HG03521 (cell line): ENCODE data around the gene SMIM35.
"Not testable (repeated sequence)": the region's sequence is repeated elsewhere in the genome, so short reads cannot be mapped to it uniquely, and the experiment has no call there.

Experiments used
- ATAC-seq: cut with Tn5 transposase; IDR thresholded peaks from one replicate; pipeline ENCODE4 v1.9.1; 2021; ENCODE audit warnings: mild to moderate bottlenecking, moderate library complexity; ENCODE audit not compliant: unreplicated experiment

The SMIM35 gene

GRCh38 chr11:117992136-117992535 is 94.6 kb downstream of the SMIM35 start:
- ATAC-seq: no peak

DNA sequence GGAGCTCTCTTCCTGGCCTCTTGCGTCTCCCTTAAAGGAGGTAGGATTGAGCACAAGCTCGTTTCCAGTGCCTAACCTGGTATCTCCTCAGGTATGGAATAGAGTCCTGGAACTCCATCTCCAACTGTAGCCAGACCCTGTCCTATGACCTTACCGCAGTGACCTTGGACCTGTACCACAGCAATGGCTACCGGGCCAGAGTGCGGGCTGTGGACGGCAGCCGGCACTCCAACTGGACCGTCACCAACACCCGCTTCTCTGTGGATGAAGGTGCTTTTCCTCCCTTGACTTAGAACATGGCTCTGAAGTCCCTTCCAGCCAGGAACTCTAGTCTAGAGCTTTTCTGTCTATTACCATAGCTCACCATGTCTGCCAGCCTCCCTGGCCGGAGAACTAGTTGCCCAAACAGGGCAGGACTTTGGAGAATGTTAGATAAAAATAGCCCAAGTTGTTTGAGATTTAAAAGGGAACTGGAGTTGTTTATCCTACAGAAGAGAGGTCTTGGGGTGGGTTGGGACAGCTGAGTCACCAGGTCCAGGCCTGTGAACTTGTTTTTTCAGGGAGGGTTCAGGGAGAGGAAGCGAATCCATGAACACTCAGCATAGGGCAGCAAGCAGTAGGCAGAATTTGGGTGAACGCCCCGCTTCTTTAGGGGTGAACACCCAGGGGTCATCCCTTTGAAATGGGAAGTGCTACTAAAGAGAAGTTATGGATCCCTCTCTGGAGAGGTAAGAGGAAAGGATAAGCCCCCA is 97.2 kb downstream of the SMIM35 start:
- ATAC-seq: no peak

DNA sequence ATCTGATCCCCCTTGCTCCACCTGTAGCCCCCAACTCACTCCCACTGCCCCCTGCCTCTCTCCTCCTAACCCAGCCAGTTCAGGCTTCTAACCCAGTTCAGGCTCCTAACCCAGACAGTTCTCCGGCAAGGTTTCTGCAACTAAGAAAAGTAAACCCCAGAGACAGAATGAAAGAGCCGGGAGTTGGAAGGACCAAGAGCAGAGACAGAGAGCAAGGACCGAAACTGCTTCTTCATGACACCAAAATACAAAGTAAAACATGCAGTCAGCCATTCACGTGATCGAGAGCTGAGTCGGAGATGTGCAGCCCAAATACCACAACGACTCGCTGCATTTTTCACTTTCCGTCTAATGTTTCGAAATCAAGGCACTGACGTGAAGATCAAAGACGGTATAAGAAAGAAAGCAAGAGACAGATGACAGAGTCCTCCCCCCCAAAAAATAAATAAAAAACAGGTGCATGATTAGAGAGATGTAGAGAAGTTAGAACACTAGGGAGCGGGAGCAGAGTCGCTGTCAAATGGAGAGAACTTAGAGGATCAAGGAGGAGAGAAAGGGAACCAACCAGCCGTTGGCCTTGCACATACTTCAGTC is 99.7 kb downstream of the SMIM35 start:
- peak; percentile 32 for ATAC-seq

DNA sequence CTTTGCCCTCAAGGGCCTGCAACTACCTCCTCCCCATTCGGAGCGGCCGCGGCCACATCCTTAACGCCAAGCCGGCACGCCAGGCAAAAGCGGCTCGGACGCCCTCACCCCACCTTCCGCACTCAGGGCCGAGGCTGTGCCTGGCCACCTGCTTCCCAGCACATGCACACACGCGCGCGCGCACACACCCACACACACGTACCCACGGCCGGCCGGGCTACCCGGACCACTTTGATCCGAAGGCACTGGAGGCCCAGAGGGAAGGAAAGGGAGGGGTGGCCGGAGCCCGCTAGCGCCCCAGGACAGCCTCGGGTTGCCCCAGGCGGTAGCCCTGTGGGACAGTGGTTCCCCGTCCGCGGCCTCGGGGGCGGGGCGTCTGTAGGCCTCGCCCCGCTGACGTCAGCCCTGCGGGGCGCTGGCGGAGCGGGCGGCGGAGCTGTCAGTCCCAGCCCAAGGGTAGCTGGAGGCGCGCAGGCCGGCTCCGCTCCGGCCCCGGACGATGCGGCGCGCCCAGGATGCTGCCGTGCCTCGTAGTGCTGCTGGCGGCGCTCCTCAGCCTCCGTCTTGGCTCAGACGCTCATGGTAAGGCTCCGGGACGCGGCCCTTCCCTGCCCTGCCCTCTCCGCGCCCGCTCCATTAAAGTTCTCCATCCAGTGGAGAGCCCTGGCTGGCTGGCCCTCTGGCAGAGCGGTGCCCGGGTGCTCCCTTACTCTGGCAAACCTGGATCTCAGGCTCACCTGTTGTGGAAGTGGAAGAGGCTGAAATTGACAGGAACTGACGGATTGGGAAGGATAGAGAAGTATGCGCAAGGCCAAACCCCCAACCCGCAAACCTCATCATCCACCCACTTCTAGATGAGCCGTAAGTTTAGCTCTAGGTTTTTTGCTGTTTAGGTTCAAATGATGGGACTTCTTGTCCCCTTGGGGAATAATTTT is 100.5 kb downstream of the SMIM35 start, which contains the start of gene IL10RA:
IL10RA (plus strand) TSS at position 442 of the 935 bp plus-strand sequence; CDS start at position 516, 74 bp downstream.
- ATAC-seq: peak; percentile 89

- no peak for ATAC-seq
Measured at GRCh38 chr11:117984476-117984875, 102.3 kb downstream of the SMIM35 start.

- ATAC-seq: no peak
Measured at GRCh38 chr11:117983163-117983475, 103.6 kb downstream of the SMIM35 start.

GRCh38 chr11:117980720-117981119 is 106.0 kb downstream of the SMIM35 start:
- no peak for ATAC-seq

DNA sequence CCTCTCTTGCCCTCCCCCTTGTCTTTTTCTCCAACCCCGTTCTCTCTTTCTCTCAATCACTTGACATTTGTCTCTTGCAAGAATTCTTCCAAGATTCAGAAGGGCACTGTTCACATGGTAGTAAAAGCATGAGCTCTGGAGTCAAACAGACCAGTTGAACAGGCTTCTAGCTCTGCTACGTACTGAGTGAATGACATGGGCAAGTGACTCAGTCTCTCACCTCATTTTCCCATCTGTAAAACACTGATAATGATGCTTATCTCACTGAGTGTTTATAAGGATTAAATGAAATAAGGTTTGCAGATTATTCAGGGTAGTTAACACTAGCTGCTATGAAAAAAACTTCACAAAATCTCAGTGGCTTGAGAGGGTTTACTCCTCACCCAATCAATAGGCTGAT is 106.5 kb downstream of the SMIM35 start:
- ATAC-seq: no peak

DNA sequence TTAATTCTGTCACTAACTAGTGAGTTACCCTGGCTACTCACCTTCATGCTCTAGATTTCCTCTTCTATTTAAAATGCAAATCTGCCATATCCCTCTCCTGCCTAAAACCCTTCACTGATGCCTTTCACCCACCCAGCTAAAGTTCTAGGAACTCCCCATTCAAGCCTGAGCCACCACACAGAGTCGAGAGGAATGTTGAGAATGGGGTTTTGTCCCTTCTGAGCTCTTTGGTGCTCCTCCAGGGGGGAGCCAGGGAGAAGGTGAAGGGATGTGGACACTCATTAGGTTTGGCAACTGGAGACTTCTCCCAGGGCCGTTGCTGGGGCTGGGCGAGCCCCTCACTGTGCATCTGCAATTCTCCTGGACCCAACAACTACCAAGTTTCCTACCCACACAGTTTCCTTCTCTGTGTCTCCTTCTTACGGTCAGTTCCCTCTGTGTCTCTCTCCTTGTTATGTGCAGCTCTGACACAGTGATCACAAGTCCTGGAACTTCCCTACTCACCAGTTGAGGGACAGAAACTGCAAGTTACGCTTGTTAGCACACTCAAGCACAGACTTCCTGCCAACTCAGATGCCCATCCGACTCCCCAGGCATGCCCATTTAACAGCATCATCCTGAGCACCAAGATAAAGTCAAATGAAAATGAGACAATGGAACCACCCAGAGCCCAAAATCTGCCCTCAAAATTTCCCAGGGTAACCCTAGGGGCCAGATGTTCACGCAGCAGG is 107.1 kb downstream of the SMIM35 start:
- no peak for ATAC-seq

DNA sequence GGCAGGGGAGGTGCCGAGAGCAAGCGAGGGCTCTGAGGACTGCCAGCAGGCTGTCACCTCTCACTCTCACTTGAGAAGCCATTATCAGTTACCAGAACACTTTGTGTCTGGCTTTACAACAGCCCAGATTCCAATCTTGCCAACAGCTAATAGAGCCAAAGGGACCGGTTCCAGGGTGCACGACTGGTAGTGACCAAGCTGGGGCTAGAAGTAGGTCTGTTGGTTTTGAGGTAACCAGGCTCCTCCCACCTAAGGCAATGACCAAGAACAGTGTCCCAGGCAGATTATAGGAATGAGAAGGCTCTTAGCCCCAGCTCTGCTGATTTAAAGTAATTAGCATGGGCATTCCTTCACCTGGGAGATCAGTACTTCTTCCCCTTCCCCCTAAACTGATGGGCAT is 107.8 kb downstream of the SMIM35 start:
- no peak for ATAC-seq

DNA sequence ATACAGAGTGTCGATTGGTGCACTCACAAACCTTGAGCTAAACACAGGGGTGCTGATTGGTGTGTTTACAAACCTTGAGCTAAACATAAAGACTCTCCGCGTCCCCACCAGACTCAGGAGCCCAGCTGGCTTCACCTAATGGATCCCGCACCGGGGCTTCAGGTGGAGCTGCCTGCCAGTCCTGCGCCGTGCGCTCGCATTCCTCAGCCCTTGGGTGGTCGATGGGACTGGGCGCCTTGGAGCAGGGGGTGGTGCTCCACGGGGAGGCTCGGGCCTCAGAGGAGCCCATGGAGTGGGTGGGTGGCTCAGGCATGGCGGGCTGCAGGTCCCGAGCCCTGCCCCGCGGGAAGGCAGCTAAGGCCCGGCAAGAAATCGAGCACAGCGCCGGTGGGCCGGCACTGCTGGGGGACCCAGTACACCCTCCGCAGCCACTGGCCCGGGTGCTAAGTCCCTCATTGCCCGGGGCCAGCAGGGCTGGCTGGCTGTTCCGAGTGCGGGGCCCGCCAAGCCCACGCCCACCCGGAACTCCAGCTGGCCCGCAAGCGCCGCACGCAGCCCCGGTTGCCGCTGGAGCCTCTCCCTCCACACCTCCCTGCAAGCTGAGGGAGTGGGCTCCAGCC is 108.4 kb downstream of the SMIM35 start:
- ATAC-seq: not testable (repeated sequence)

GRCh38 chr11:117977612-117978264 is 109.0 kb downstream of the SMIM35 start:
- ATAC-seq: not testable (repeated sequence)

DNA sequence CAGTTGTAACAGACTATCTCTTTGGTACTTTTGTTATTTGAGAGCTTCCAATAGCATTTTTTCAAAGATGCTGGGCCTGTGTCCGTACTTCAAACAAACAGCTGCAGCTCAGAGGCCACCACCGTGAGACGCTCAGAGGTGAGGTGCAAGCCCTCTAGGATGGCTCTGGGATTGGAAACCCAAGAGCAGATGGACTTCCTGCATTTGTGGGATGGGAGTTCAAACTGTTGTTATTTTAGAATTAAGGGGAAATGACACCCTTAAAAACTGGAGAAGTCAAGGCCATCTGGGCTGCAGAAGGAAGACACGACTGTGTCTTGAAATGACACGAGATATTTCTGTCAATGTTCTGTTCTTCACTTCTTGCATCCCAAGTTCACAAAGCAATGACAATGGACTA is 109.7 kb downstream of the SMIM35 start:
- no peak for ATAC-seq

DNA sequence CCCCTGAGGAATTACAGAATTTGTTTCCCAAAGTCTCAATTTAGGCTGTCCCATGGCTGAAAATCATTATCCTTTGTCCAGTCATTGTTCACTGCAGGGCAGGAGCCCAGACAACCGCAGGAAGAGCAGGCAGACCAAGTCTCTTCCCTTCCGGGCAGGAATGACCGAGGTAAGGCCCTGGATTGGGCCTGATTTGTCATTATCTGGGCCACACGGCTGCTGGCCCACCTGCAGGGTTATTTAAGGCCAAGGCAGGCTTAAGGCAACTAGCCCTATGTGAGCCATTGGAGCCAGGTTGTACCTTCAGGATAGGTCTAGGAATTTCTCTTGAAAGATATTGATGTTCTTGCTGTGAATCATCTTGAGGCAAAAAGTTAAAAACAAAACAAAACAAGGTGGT is 110.3 kb downstream of the SMIM35 start:
- ATAC-seq: no peak

- ATAC-seq: no peak
Measured at GRCh38 chr11:117973503-117973860, 113.3 kb downstream of the SMIM35 start.

- ATAC-seq: no peak
Measured at GRCh38 chr11:117972629-117973502, 113.9 kb downstream of the SMIM35 start.

DNA sequence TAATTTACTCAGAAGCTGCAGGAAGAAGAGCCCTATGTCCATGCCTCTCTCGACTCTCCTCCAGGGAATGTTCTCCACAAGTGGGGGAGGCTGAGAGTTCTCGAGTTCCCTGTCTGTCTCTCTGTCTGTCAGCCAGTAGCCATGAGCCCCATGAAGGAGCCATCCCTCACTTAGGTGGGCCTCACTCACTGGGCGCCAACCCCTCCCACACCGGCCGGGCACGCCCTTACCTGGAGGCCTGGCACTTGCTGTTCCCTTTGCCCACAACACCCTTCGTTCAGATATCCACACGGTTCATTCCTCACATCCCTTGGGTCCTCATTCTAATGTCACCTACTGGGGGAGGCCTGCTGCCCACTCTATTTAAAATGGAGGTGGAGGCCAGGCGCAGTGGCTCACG is 114.7 kb downstream of the SMIM35 start:
- no peak for ATAC-seq

DNA sequence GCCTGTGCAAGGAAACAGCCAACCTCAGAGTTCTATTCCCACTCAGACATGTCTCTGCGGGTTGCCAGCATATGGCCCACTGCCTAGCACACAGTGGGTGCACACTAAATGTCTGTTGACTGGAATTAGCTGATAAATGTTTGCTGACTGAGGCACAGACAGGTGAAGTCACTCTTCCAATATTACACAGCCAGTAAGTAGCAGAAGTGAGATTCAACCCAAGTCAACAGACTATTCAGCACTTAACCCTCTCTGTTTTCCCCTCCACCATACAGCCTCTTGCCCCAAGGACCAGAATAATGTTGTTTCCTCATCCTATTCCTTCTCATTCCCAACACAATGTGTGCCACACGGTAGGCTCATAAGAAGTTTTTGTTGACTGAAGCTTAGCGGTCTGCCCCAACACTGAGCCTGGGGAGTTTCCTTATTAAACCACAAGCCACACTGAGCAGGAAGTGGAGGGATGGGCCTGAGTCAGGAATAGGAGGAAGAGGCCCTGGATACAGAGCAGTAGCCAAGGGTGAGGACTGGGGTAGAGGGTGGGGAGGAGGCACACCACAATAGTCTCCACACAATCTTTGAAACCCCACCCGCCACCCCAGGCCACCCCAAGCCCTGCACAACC is 116.3 kb downstream of the SMIM35 start:
- no peak for ATAC-seq
